ENCODE results near the gene ARHGDIA.
"Not testable (repeated sequence)": the region's sequence is repeated elsewhere in the genome, so short reads cannot be mapped to it uniquely, and the experiment has no call there.

GRCh38 chr17:81840059-81840458 is 31.1 kb downstream of the ARHGDIA start:
- TF ChIP-seq CTCF, POLR2A, EP300 (IDR thresholded peaks at IDR 0.05): not testable (repeated sequence)
